ENCODE data around the gene ADORA2B.
"Not testable (repeated sequence)": the region's sequence is repeated elsewhere in the genome, so short reads cannot be mapped to it uniquely, and the experiment has no call there.

The ADORA2B gene

DNA sequence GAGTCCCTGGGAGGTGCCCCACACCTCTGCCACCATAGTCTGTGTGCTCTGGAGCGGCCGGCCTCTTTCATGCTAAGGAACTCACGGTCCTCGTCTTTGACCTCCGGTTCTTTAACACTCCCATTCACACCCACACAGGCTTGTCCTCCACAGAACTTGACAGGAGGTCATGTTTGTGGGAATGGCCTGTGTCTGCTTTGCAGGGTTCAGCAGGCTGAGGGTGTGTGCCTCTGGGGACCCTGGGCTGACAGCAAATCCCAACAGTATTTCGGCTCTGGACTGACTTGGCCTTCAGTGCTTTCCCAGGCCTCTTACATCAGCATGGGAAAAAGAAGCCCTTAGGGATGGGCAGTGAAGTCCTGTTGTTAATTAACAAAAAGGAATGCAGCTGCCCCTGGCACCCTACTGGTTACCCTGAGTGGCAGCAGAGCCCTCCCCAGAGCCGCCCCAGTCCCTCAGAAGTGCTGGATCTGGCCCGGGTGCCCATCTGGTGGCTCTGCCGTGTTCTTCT, 35.4 kb upstream of the ADORA2B start:
- TF ChIP-seq, protein P1, sequence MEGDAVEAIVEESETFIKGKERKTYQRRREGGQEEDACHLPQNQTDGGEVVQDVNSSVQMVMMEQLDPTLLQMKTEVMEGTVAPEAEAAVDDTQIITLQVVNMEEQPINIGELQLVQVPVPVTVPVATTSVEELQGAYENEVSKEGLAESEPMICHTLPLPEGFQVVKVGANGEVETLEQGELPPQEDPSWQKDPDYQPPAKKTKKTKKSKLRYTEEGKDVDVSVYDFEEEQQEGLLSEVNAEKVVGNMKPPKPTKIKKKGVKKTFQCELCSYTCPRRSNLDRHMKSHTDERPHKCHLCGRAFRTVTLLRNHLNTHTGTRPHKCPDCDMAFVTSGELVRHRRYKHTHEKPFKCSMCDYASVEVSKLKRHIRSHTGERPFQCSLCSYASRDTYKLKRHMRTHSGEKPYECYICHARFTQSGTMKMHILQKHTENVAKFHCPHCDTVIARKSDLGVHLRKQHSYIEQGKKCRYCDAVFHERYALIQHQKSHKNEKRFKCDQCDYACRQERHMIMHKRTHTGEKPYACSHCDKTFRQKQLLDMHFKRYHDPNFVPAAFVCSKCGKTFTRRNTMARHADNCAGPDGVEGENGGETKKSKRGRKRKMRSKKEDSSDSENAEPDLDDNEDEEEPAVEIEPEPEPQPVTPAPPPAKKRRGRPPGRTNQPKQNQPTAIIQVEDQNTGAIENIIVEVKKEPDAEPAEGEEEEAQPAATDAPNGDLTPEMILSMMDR (IDR thresholded peaks at IDR 0.05; ENCODE audit: extremely low read depth, missing control alignments), result no peak
- no peak for DNase-seq (ENCODE audit: low spot score)

DNA sequence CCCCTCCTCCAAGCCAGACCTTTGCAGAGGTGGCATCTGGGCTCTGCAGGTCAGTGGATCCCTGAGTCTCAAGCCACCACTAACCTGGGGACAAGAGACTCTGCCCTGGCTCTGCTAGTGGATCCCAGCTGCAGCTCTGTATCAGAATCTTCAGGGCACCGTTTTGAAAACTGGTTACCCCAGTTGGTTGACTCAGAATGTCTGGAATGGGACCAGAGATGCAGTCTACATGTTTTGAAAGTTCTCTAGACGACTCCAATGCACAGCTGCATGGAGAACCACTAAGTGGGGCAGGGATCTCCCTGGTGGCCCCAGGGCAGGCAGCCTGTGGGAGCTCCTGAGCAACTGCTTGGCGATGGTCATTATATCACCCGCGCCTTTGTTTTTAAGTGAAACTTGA, 34.1 kb upstream of the ADORA2B start:
- DNase-seq (ENCODE audit: low spot score), result no peak
- TF ChIP-seq, protein P1 (IDR thresholded peaks at IDR 0.05; ENCODE audit: extremely low read depth, missing control alignments), result no peak

DNA sequence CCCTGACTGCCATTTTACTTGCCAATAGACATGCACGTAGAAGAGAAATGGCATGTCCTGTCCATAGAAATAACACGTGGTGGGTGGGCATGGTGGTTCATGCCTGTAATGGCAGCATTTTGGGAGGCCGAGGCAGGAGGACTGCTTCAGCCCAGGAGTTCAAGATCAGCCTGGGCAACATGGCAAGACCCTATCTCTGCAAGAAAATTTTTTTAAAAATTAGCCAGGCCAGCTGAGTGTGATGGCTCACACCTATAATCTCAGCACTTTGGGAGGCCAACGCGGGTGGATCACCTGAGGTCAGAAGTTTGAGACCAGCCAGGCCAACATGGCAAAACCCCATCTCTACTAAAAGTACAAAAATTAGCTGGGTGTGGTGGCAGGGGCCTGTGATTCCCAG, 33.2 kb upstream of the ADORA2B start:
- DNase-seq (ENCODE audit: low spot score), result not testable (repeated sequence)

DNA sequence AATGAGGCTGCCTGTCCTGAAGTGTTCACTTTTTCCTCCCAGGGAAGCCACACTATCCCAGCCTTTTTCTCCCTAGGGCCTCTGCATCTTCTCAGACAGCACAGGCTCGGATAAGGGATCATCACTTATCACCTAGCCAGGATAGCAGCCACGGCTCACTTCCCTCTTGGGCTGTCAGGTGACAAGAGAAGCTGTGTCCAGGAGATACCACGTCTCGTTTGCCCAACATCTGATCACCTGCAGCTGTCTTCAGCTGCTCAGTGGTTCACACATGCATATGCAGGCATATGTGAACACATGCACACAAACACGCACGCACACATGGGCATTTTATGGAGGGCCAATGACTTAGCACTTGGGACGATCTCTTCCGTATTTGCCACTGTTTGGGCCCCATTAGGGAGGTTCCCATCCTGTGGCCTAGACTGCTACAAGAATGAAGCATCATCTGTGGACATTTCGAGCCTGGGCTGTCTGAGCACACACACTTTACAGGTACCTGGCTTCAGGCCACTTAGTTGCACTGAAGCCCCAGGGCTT, 32.4 kb upstream of the ADORA2B start:
- TF ChIP-seq, protein P1 (IDR thresholded peaks at IDR 0.05; ENCODE audit: extremely low read depth, missing control alignments), result no peak
- no peak for DNase-seq (ENCODE audit: low spot score)

DNA sequence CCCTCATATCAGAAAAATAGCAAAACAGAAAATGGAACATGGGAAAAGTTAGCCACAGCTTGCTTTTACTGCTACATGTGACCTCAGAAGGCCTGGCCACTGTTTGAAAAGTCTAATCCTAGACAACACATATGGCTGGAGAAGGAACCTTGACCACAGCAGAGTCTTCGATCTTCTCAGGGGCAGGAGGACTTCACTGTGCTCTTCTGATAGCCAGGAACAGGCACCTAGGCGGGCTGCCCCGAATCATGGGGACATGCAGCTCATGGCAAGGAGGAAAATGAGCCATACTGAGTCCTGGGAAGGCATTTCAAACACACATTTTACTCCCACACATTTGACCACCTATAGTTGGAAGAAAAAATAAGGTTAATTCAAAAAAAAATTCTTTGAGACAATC, 31.1 kb upstream of the ADORA2B start:
- TF ChIP-seq, protein P1 (IDR thresholded peaks at IDR 0.05; ENCODE audit: extremely low read depth, missing control alignments), result no peak
- no peak for DNase-seq (ENCODE audit: low spot score)

DNA sequence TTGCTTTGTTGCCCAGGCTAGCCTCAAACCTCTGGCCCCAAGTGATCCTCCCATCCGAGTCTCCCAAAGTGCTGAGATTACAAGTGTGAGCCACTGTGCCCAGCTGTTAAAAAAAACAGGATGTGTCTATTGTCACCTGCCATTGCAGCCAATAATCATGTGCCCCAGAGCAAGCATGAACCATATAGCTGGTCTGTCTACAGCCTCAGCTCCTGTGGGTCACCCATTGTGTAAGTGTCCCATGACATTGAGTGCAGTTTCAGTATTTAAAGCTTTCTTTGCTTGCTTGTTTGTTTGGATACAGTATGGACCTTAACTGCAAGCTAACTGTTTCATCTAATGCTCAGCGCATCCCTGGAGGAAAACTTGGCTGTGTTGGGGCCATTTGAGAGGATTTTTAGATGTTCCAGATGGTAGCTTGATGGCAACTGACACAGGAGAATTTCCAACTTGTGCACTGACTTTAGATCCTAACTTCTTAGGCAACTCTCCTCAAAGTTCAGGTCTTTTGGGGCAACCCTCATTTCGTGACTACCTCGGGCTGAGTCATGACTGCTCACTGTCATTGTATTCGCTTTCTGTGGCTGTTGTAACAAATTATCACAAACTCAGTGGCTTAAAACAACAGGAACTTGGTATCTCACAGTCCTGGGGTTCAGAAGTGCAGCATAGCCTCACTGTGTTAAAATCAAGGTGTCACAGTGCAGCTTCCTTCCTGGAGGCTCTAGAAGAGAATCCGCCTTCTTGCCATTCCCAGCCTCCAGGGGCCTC, 30.3 kb upstream of the ADORA2B start:
- DNase-seq (ENCODE audit: low spot score), result no peak
- TF ChIP-seq, protein P1 (IDR thresholded peaks at IDR 0.05; ENCODE audit: extremely low read depth, missing control alignments), result no peak

DNA sequence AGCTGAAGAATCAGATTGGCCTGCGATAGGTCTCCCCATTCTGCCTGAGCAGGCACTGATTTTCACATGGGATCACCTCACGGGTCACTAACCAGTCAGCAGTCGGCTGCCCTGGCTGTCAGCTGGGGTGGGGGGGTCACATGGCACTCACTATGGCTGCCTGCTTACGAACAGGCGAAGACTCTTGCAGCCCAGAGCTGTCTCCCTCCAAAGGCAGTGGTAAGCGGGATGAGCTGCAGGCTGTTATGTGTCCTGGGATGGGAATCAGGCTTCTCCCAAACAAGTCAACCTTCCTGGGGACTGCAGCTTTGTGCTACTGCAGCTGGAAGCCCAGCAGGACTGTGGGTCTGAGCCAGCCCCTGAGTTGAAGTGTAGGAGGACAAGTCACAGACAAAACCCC, 29.0 kb upstream of the ADORA2B start:
- TF ChIP-seq, protein P1 (IDR thresholded peaks at IDR 0.05; ENCODE audit: extremely low read depth, missing control alignments), result no peak
- DNase-seq (ENCODE audit: low spot score), result no peak

DNA sequence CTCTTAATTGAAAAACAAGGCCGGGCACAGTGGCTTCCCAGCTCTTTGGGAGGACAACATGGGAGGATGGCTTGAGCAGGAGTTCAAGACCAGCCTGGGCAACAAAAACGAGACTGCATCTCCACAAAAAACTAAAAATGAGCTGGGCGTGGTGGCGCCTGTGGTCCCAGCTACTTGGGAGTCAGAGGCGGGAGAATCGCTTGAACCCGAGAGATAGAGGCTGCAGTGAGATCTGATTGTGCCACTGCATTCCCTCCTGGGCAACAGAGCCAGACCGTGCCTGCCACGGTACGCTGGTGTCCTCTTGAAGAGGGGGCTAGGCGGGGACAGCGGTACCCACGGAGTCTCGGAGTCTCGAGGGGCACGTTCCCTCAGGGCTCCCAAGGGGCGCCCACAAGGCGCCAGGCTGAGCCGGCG, 27.9 kb upstream of the ADORA2B start:
- TF ChIP-seq, protein P1 (IDR thresholded peaks at IDR 0.05; ENCODE audit: extremely low read depth, missing control alignments), result no peak

More for the DNA sequence above, 27.9 kb upstream of the ADORA2B start:
- DNase-seq (ENCODE audit: low spot score), result no peak

Data from GM20000 (cell line).